Measurements from ENCODE around the gene KCNH1. TPM values are rescaled to one million over a fixed set of nuclear protein-coding genes. Genes with fewer than 3 reads are reported as not detected.
A peak's percentile ranks its signal among the peaks of the same experiment; 100 is the strongest.
"Not testable (repeated sequence)": the region's sequence is repeated elsewhere in the genome, so short reads cannot be mapped to it uniquely, and the experiment has no call there.

KCNH1 gene
- total RNA-seq, 1 experiment from 2014 or later: 3.0 TPM

- no peak overlapping the region for H3K4me3 ChIP-seq
- H3K9me3 ChIP-seq (replicated peaks): no peaks in the 10 kb centered on the region
- no peaks in the 10 kb centered on the region; the same call in 1 of the 2 replicates for H3K36me3 ChIP-seq
- no peak overlapping the region for H3K27ac ChIP-seq
- DNase-seq: no peak
- H3K27me3 ChIP-seq: no peaks in the 10 kb centered on the region
- no peaks in the 10 kb centered on the region for H3K4me1 ChIP-seq
Observed at GRCh38 chr1:210684466-210685294, 449.3 kb downstream of the KCNH1 start.

- Histone ChIP-seq H3K4me1 (no peaks in the 10 kb centered on the region), H3K27me3 (no peaks in the 10 kb centered on the region)
Observed at GRCh38 chr1:210683403-210684047, 450.4 kb downstream of the KCNH1 start.

GRCh38 chr1:210681158-210681557 is 452.8 kb downstream of the KCNH1 start:
- H3K27me3 ChIP-seq: no peaks in the 10 kb centered on the region
- no peak overlapping the region for H3K27ac ChIP-seq
- H3K4me1 ChIP-seq: no peaks in the 10 kb centered on the region
- no peak for DNase-seq
- no peaks in the 10 kb centered on the region; the same call in 1 of the 2 replicates for H3K36me3 ChIP-seq
- no peaks in the 10 kb centered on the region for H3K9me3 ChIP-seq (replicated peaks)
- no peak overlapping the region for H3K4me3 ChIP-seq

More at GRCh38 chr1:210683403-210684047, 450.4 kb downstream of the KCNH1 start:
- H3K27ac ChIP-seq: no peak overlapping the region
- no peaks in the 10 kb centered on the region; the same call in 1 of the 2 replicates for H3K36me3 ChIP-seq
- H3K9me3 ChIP-seq (replicated peaks): no peaks in the 10 kb centered on the region
- H3K4me3 ChIP-seq: no peak overlapping the region
- no peak for DNase-seq

GRCh38 chr1:210678306-210678705 is 455.6 kb downstream of the KCNH1 start:
- H3K4me3 ChIP-seq: no peak overlapping the region
- H3K9me3 ChIP-seq (replicated peaks): no peaks in the 10 kb centered on the region
- no peak for DNase-seq
- H3K36me3 ChIP-seq: no peaks in the 10 kb centered on the region; the same call in 1 of the 2 replicates
- H3K4me1 ChIP-seq: no peaks in the 10 kb centered on the region
- H3K27me3 ChIP-seq: no peaks in the 10 kb centered on the region
- H3K27ac ChIP-seq: no peak overlapping the region

GRCh38 chr1:210677533-210677932 is 456.4 kb downstream of the KCNH1 start:
- DNase-seq: no peak
- no peaks in the 10 kb centered on the region for H3K36me3 ChIP-seq
- no peaks in the 10 kb centered on the region for H3K27me3 ChIP-seq
- H3K27ac ChIP-seq: no peak overlapping the region
- no peak overlapping the region for H3K4me3 ChIP-seq
- no peaks in the 10 kb centered on the region for H3K4me1 ChIP-seq
- no peaks in the 10 kb centered on the region for H3K9me3 ChIP-seq (replicated peaks)

- Histone ChIP-seq H3K4me3 (no peak overlapping the region), H3K4me1 (no peaks in the 10 kb centered on the region), H3K27ac (no peak overlapping the region), H3K27me3 (no peaks in the 10 kb centered on the region), H3K9me3 (replicated peaks) (no peaks in the 10 kb centered on the region), H3K36me3 (no peaks in the 10 kb centered on the region)
- DNase-seq: no peak
Observed at GRCh38 chr1:210676539-210676938, 457.4 kb downstream of the KCNH1 start.

- no peak overlapping the region for H3K27ac ChIP-seq
- H3K9me3 ChIP-seq (replicated peaks): no peaks in the 10 kb centered on the region
- no peak for DNase-seq
- no peak overlapping the region for H3K4me3 ChIP-seq
- H3K4me1 ChIP-seq: no peaks in the 10 kb centered on the region
- H3K36me3 ChIP-seq: no peaks in the 10 kb centered on the region
- no peaks in the 10 kb centered on the region for H3K27me3 ChIP-seq
Observed at GRCh38 chr1:210674151-210674550, 459.8 kb downstream of the KCNH1 start.

- DNase-seq: peak in 1 of 2 experiments; percentile 32
- Histone ChIP-seq H3K4me1 (no peaks in the 10 kb centered on the region), H3K27me3 (no peaks in the 10 kb centered on the region), H3K9me3 (replicated peaks) (no peaks in the 10 kb centered on the region), H3K4me3 (no peak overlapping the region), H3K27ac (no peak overlapping the region), H3K36me3 (no peaks in the 10 kb centered on the region)
Observed at GRCh38 chr1:210669951-210670350, 464.0 kb downstream of the KCNH1 start.

GRCh38 chr1:210663730-210664573 is 470.0 kb downstream of the KCNH1 start:
- no peaks in the 10 kb centered on the region for H3K4me1 ChIP-seq
- H3K27me3 ChIP-seq: no peaks in the 10 kb centered on the region
- no peaks in the 10 kb centered on the region; the same call in 1 of the 2 replicates for H3K9me3 ChIP-seq (replicated peaks)
- H3K4me3 ChIP-seq: no peak overlapping the region
- no peak for DNase-seq
- no peak overlapping the region for H3K27ac ChIP-seq
- no peaks in the 10 kb centered on the region for H3K36me3 ChIP-seq

- Histone ChIP-seq H3K27me3 (no peaks in the 10 kb centered on the region), H3K27ac (no peak overlapping the region), H3K4me1 (no peaks in the 10 kb centered on the region), H3K36me3 (no peaks in the 10 kb centered on the region), H3K4me3 (no peak overlapping the region), H3K9me3 (replicated peaks) (no peaks in the 10 kb centered on the region; the same call in 1 of the 2 replicates)
- DNase-seq: peak in 1 of 2 experiments; percentile 22
Observed at GRCh38 chr1:210662291-210663050, 471.5 kb downstream of the KCNH1 start.

GRCh38 chr1:210661520-210661919 is 472.4 kb downstream of the KCNH1 start:
- DNase-seq, H3K4me3 ChIP-seq, H3K27me3 ChIP-seq: not testable (repeated sequence)

GRCh38 chr1:210657806-210658205 is 476.1 kb downstream of the KCNH1 start:
- H3K4me1 ChIP-seq: no peaks in the 10 kb centered on the region
- no peak for DNase-seq
- H3K36me3 ChIP-seq: no peaks in the 10 kb centered on the region
- no peak overlapping the region for H3K27ac ChIP-seq
- no peaks in the 10 kb centered on the region; the same call in 1 of the 2 replicates for H3K9me3 ChIP-seq (replicated peaks)
- H3K27me3 ChIP-seq: no peaks in the 10 kb centered on the region
- H3K4me3 ChIP-seq: no peak overlapping the region

More at GRCh38 chr1:210661520-210661919, 472.4 kb downstream of the KCNH1 start:
- not testable (repeated sequence) for H3K4me1 ChIP-seq; H3K9me3 ChIP-seq (replicated peaks); H3K27ac ChIP-seq; H3K36me3 ChIP-seq

GRCh38 chr1:210655511-210655910 is 478.4 kb downstream of the KCNH1 start:
- H3K27ac ChIP-seq: no peak overlapping the region
- no peaks in the 10 kb centered on the region for H3K9me3 ChIP-seq (replicated peaks)
- H3K36me3 ChIP-seq: no peaks in the 10 kb centered on the region
- H3K27me3 ChIP-seq: no peaks in the 10 kb centered on the region
- no peaks in the 10 kb centered on the region for H3K4me1 ChIP-seq
- H3K4me3 ChIP-seq: no peak overlapping the region
- no peak for DNase-seq

All from SJCRH30 (cell line).